Tibial artery (tissue), 4 donors: ENCODE measurements around the gene HMGB4.

Source experiments
- DNase-seq, 2 donors: peaks; one replicate each; pipeline ENCODE4 v3.0.0-alpha.2; 2019
- H3K27ac ChIP-seq, 2 donors: fragments of 200-600 bp; sonication (generic) in 1 of 2; 1 replicate in 1 of 2; 2 replicates in 1 of 2; pipeline ENCODE4 v1.5.1; 2018 to 2019; ENCODE audit warnings: mild to moderate bottlenecking in 1 of 2
- H3K27me3 ChIP-seq, 2 donors: fragments of 200-600 bp; sonication (generic) in 1 of 2; one replicate each; pipeline versions ENCODE4 v1.5.1 to v1.6.0; 2016 to 2019
- H3K36me3 ChIP-seq, 3 donors: fragments of 200-600 bp; sonication (generic) in 2 of 3; one replicate each; pipeline ENCODE4 v1.5.1; 2016 to 2019; ENCODE audit warnings: mild to moderate bottlenecking in 2 of 3
- H3K4me1 ChIP-seq, 4 donors: fragments of 200-600 bp; sonication (generic) in 2 of 4; 1 replicate in 3 of 4; 2 replicates in 1 of 4; pipeline ENCODE4 v1.5.1; 2016 to 2019
- H3K4me3 ChIP-seq, 2 donors: fragments of 200-600 bp; sonication (generic) in 1 of 2; 1 replicate in 1 of 2; 2 replicates in 1 of 2; pipeline ENCODE4 v1.5.1; 2018 to 2019; ENCODE audit warnings: mild to moderate bottlenecking in 2 of 2
- H3K9me3 ChIP-seq, 3 donors: fragments of 200-600 bp; sonication (generic) in 1 of 3; one replicate each; pipeline ENCODE4 v1.5.1; 2016 to 2019
- intact Hi-C: fragments of 100-400 bp; cut with DNase I; formaldehyde crosslinking; loops from one replicate; pipeline ENCODE4 v1.15.0; 2023; ENCODE audit warnings: low total_unique reads
- TF ChIP-seq, protein P1 (sequence below), 2 experiments: fragments of 200-600 bp in 1 of 2; fragments of 450-650 bp in 1 of 2; IDR thresholded peaks; one replicate each; pipeline ENCODE4 v1.5.1; 2017 to 2019; ENCODE audit warnings: antibody characterized with exemption in 2 of 2, mild to moderate bottlenecking in 1 of 2, moderate library complexity in 1 of 2

HMGB4 gene

GRCh38 chr1:33899746-33900145, 35.9 kb downstream of the HMGB4 start:
- intact Hi-C loops = no loop called here
- H3K9me3 ChIP-seq = no peaks in the 10 kb centered on the region
- no peak overlapping the region for H3K27ac ChIP-seq
- no peaks in the 10 kb centered on the region for H3K27me3 ChIP-seq
- no peaks in the 10 kb centered on the region for H3K36me3 ChIP-seq
- no peak overlapping the region for H3K4me3 ChIP-seq
- TF ChIP-seq, protein P1, sequence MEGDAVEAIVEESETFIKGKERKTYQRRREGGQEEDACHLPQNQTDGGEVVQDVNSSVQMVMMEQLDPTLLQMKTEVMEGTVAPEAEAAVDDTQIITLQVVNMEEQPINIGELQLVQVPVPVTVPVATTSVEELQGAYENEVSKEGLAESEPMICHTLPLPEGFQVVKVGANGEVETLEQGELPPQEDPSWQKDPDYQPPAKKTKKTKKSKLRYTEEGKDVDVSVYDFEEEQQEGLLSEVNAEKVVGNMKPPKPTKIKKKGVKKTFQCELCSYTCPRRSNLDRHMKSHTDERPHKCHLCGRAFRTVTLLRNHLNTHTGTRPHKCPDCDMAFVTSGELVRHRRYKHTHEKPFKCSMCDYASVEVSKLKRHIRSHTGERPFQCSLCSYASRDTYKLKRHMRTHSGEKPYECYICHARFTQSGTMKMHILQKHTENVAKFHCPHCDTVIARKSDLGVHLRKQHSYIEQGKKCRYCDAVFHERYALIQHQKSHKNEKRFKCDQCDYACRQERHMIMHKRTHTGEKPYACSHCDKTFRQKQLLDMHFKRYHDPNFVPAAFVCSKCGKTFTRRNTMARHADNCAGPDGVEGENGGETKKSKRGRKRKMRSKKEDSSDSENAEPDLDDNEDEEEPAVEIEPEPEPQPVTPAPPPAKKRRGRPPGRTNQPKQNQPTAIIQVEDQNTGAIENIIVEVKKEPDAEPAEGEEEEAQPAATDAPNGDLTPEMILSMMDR (IDR thresholded peaks at IDR 0.05) = no peak
- no peak for DNase-seq
- peaks cover 0 to 23% (median 16%) of the 10 kb centered on the region in 4 donors for H3K4me1 ChIP-seq

GRCh38 chr1:33902486-33903209, 38.8 kb downstream of the HMGB4 start:
- Histone ChIP-seq H3K4me1 (peaks cover 0 to 17% (median 12%) of the 10 kb centered on the region in 4 donors), H3K27me3 (no peaks in the 10 kb centered on the region), H3K36me3 (no peaks in the 10 kb centered on the region), H3K4me3 (no peak overlapping the region), H3K27ac (no peak overlapping the region), H3K9me3 (no peaks in the 10 kb centered on the region)
- TF ChIP-seq, protein P1 (IDR thresholded peaks at IDR 0.05) = no peak
- intact Hi-C loops = no loop called here
- DNase-seq = no peak

DNA sequence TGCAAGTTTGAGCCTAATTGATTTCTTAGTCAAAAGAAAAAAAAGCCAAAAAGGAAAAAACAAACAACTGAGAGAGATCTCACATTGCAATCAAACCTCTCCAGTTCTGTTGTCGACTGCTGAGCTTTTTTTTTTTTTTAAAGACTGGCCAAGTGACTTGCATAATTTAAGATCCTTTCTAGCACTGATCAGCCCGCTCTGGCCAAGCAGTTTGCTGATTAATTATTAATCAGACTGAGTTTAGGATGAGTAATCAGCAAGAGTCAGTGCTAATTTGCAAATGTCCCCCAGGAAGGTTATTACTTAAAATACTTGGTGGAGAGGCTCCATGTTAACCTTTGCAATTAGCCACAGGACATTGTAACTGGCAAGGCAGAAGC, 39.3 kb downstream of the HMGB4 start:
- intact Hi-C loops = no loop called here
- no peaks in the 10 kb centered on the region for H3K9me3 ChIP-seq
- TF ChIP-seq, protein P1 (IDR thresholded peaks at IDR 0.05) = no peak
- no peak for DNase-seq
- H3K4me1 ChIP-seq = peaks cover 0 to 13% (median 11%) of the 10 kb centered on the region in 4 donors
- no peaks in the 10 kb centered on the region for H3K27me3 ChIP-seq
- H3K36me3 ChIP-seq = no peaks in the 10 kb centered on the region
- H3K4me3 ChIP-seq = no peak overlapping the region
- no peak overlapping the region for H3K27ac ChIP-seq

GRCh38 chr1:33905241-33905640, 41.4 kb downstream of the HMGB4 start:
- TF ChIP-seq, protein P1 (IDR thresholded peaks at IDR 0.05) = no peak
- H3K4me3 ChIP-seq = no peak overlapping the region
- no peaks in the 10 kb centered on the region for H3K27me3 ChIP-seq
- no peaks in the 10 kb centered on the region for H3K36me3 ChIP-seq
- no peaks in the 10 kb centered on the region for H3K9me3 ChIP-seq
- H3K4me1 ChIP-seq = peaks cover 0 to 13% (median 11%) of the 10 kb centered on the region in 4 donors
- no peak for DNase-seq
- H3K27ac ChIP-seq = no peak overlapping the region
- intact Hi-C loops = no loop called here

GRCh38 chr1:33906156-33906555, 42.3 kb downstream of the HMGB4 start:
- TF ChIP-seq, protein P1 (IDR thresholded peaks at IDR 0.05) = no peak

More at GRCh38 chr1:33906156-33906555, 42.3 kb downstream of the HMGB4 start:
- no peaks in the 10 kb centered on the region for H3K36me3 ChIP-seq
- intact Hi-C loops = no loop called here
- DNase-seq = no peak
- H3K27me3 ChIP-seq = no peaks in the 10 kb centered on the region
- H3K27ac ChIP-seq = no peak overlapping the region
- H3K4me3 ChIP-seq = no peak overlapping the region
- H3K4me1 ChIP-seq = peaks cover 0 to 13% (median 11%) of the 10 kb centered on the region in 4 donors
- H3K9me3 ChIP-seq = no peaks in the 10 kb centered on the region
